ENCODE measurements around the gene SLC39A9. TPM values are rescaled to one million over a fixed set of nuclear protein-coding genes. Genes with fewer than 3 reads are reported as not detected.

The SLC39A9 gene
- total RNA-seq, 1 donor from 2014 or later = 59.1 TPM

DNA sequence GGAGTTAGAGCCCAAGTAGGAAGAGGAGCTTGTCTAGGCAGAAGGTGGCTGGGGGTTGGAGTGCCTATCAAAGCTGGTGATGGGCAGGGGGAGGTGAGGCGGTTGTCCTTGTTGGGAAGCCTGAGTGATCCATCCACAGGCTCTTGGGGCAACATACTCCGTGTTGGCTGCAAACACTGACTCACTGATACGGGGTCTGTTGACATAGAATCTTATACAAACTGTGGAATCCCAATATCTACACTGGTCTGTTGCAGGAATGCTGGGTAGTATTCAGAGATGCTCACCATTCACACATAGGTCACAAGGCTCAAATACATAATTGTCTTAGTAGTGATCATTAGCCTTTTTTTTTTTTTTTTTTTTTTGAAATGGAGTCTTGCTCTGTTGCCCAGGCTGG, 26.3 kb upstream of the SLC39A9 start:
- H3K4me1 Mint-ChIP-seq = no peaks in the 10 kb centered on the region
- peaks cover 36% of the 10 kb centered on the region for H3K36me3 Mint-ChIP-seq
- TF ChIP-seq, protein P1, sequence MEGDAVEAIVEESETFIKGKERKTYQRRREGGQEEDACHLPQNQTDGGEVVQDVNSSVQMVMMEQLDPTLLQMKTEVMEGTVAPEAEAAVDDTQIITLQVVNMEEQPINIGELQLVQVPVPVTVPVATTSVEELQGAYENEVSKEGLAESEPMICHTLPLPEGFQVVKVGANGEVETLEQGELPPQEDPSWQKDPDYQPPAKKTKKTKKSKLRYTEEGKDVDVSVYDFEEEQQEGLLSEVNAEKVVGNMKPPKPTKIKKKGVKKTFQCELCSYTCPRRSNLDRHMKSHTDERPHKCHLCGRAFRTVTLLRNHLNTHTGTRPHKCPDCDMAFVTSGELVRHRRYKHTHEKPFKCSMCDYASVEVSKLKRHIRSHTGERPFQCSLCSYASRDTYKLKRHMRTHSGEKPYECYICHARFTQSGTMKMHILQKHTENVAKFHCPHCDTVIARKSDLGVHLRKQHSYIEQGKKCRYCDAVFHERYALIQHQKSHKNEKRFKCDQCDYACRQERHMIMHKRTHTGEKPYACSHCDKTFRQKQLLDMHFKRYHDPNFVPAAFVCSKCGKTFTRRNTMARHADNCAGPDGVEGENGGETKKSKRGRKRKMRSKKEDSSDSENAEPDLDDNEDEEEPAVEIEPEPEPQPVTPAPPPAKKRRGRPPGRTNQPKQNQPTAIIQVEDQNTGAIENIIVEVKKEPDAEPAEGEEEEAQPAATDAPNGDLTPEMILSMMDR (IDR thresholded peaks at IDR 0.05; ENCODE audit: unreplicated experiment) = no peak
- H3K27me3 Mint-ChIP-seq (ENCODE audit: low read depth) = no peaks in the 10 kb centered on the region
- no peak overlapping the region for H3K27ac Mint-ChIP-seq
- H3K9me3 Mint-ChIP-seq = peaks cover 26% of the 10 kb centered on the region
- DNase-seq (ENCODE audit: low spot score in 2 of 2, unreplicated experiment in 2 of 2) = no peak
- no peak overlapping the region for H3K4me3 Mint-ChIP-seq

DNA sequence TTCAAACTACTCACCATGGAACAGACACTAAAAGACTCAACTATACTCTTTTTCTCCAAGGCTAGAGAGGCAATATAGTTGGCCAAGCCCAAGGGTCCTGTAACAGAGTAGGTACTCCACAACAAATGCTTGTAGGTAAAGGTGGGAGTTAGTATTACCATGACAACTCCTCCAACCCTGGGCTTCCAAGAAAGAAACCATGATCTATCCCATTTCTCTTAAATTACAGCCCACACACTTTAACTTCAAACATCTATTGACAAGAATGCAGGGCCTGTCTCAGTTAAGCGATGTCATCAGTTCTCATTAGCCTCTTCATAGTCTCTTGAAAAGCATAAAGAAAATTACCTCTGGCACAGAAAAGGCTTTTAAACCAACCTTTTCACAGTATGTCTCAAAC, 25.4 kb upstream of the SLC39A9 start:
- TF ChIP-seq, protein P1 (IDR thresholded peaks at IDR 0.05; ENCODE audit: unreplicated experiment) = no peak
- Mint-ChIP-seq H3K4me3 (no peak overlapping the region), H3K4me1 (no peaks in the 10 kb centered on the region), H3K27ac (no peak overlapping the region), H3K9me3 (peaks cover 26% of the 10 kb centered on the region), H3K27me3 (ENCODE audit: low read depth) (no peaks in the 10 kb centered on the region), H3K36me3 (peaks cover 39% of the 10 kb centered on the region)
- no peak for DNase-seq (ENCODE audit: low spot score in 2 of 2, unreplicated experiment in 2 of 2)

DNA sequence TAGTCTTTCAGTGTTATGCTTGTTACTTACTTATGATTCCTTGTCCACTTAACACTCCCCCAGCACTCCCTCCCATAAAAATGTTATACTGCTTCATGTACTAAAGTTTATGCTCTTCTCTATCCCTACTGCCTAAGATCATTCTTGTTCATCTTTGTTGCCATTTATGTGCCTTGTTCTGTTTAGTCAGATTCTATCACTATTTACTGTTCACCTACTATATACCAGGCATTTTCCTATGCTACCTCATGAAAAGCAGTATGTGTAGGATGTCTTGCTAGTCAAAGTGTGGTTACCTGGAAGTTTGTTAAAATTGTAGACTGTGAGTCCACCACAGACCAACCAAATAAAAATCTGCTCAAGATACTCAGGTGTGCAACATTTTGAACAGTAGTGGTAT, 24.3 kb upstream of the SLC39A9 start:
- Mint-ChIP-seq H3K4me3 (no peak overlapping the region), H3K9me3 (peaks cover 26% of the 10 kb centered on the region), H3K27ac (no peak overlapping the region), H3K4me1 (no peaks in the 10 kb centered on the region), H3K36me3 (peaks cover 41% of the 10 kb centered on the region), H3K27me3 (ENCODE audit: low read depth) (no peaks in the 10 kb centered on the region)
- TF ChIP-seq, protein P1 (IDR thresholded peaks at IDR 0.05; ENCODE audit: unreplicated experiment) = no peak
- no peak for DNase-seq (ENCODE audit: low spot score in 2 of 2, unreplicated experiment in 2 of 2)

DNA sequence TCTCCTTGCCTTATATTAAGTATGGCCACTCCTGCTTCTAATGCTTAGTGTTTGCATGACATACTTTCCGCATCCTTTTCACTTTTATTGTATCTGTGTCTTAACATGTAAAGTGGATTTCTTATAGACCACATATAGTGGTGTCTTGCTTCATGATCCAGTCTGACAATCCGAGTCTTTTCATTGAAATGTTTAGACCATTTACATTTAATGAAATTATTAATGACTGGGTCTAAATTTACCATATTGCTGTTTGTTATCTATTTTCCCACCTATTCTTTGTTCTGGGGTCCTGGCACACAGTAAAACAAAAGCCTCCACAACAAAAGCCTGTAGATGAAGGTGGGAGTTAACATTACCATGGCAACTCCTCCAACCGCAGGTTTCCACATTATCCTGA, 23.3 kb upstream of the SLC39A9 start:
- no peak for DNase-seq (ENCODE audit: low spot score in 2 of 2, unreplicated experiment in 2 of 2)
- Mint-ChIP-seq H3K27ac (no peak overlapping the region), H3K4me3 (no peak overlapping the region), H3K27me3 (ENCODE audit: low read depth) (no peaks in the 10 kb centered on the region), H3K9me3 (peaks cover 26% of the 10 kb centered on the region), H3K36me3 (peaks cover 44% of the 10 kb centered on the region), H3K4me1 (no peaks in the 10 kb centered on the region)
- TF ChIP-seq, protein P1 (IDR thresholded peaks at IDR 0.05; ENCODE audit: unreplicated experiment) = no peak

DNA sequence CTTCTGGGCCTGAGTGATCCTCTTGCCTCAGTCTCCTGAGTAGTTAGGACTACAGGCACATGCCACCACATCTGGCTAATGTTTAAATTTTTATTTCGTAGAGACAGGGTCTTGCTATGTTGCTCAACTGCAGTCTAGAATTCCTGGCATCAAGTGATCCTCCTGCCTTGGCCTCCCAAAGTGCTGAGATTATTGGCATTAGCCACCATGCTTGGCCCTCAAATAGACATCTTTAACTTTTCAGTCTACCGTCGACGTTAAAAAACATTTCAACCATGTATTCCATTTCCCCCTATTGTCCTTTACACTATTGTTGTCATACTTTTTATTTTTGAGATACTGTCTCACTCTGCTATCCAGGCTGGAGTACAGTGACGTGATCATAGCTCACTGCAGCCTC, 22.8 kb upstream of the SLC39A9 start:
- no peak overlapping the region for H3K27ac Mint-ChIP-seq
- TF ChIP-seq, protein P1 (IDR thresholded peaks at IDR 0.05; ENCODE audit: unreplicated experiment) = no peak

DNA sequence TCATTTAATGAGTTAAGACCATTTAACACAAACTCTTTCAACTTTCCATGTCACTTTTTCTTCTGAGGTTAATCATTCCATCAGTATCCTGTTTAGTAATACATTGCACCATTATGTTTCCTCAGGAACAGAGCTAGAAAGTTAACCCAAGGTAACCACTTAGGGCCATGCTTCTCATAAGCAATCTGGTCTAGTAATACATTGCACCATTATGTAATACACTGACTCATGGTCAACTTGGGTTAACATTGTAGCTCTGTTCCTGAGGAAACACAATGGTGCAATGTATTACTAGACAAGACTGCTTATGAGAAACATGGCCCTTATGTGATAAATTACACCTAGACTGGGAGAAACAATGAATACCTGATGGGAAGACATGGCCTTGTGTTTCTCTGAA, 22.1 kb upstream of the SLC39A9 start:
- H3K4me3 Mint-ChIP-seq = no peak overlapping the region
- TF ChIP-seq, protein P1 (IDR thresholded peaks at IDR 0.05; ENCODE audit: unreplicated experiment) = no peak
- no peaks in the 10 kb centered on the region for H3K4me1 Mint-ChIP-seq
- H3K36me3 Mint-ChIP-seq = peaks cover 49% of the 10 kb centered on the region
- H3K27me3 Mint-ChIP-seq (ENCODE audit: low read depth) = no peaks in the 10 kb centered on the region
- no peak overlapping the region for H3K27ac Mint-ChIP-seq
- DNase-seq (ENCODE audit: low spot score in 2 of 2, unreplicated experiment in 2 of 2) = no peak
- peaks cover 26% of the 10 kb centered on the region for H3K9me3 Mint-ChIP-seq

More for the DNA sequence above, 22.8 kb upstream of the SLC39A9 start:
- Mint-ChIP-seq H3K27me3 (ENCODE audit: low read depth) (no peaks in the 10 kb centered on the region), H3K4me3 (no peak overlapping the region), H3K9me3 (peaks cover 26% of the 10 kb centered on the region), H3K36me3 (peaks cover 48% of the 10 kb centered on the region), H3K4me1 (no peaks in the 10 kb centered on the region)
- DNase-seq (ENCODE audit: low spot score in 2 of 2, unreplicated experiment in 2 of 2) = no peak
